ENCODE measurements around the gene SWSAP1. TPM values are rescaled to one million over a fixed set of nuclear protein-coding genes. Genes with fewer than 3 reads are reported as not detected.

Gene SWSAP1
- total and polyA plus RNA-seq, 2 experiments from 2014 or later: 2.1 to 7.5 TPM

GRCh38 chr19:11422163-11423065, 47.9 kb downstream of the SWSAP1 start:
- DNase-seq (ENCODE audit: low read depth in 1 of 2, low spot score in 1 of 2): peak; percentile 34 to 73
- no peak overlapping the region for H3K27ac ChIP-seq
- TF ChIP-seq CTCF (IDR thresholded peaks at IDR 0.05; ENCODE audit: low read depth, low read length): no peak
- no peaks in the 10 kb centered on the region for H3K9me3 ChIP-seq (ENCODE audit: low read depth)
- H3K36me3 ChIP-seq: no peaks in the 10 kb centered on the region
- H3K4me3 ChIP-seq: no peak overlapping the region
- peaks cover 47% of the 10 kb centered on the region for H3K27me3 ChIP-seq
- peaks cover 6% of the 10 kb centered on the region for H3K4me1 ChIP-seq (ENCODE audit: low read depth)

GRCh38 chr19:11423164-11423790, 48.8 kb downstream of the SWSAP1 start:
- no peak for DNase-seq (ENCODE audit: low read depth in 1 of 2, low spot score in 1 of 2)
- Histone ChIP-seq H3K9me3 (ENCODE audit: low read depth) (no peaks in the 10 kb centered on the region), H3K4me3 (no peak overlapping the region)

GRCh38 chr19:11423791-11424181, 49.3 kb downstream of the SWSAP1 start:
- no peak overlapping the region for H3K27ac ChIP-seq
- H3K4me3 ChIP-seq: no peak overlapping the region
- no peak for DNase-seq (ENCODE audit: low read depth in 1 of 2, low spot score in 1 of 2)
- no peak for TF ChIP-seq CTCF (IDR thresholded peaks at IDR 0.05; ENCODE audit: low read depth, low read length)
- no peaks in the 10 kb centered on the region for H3K36me3 ChIP-seq
- H3K4me1 ChIP-seq (ENCODE audit: low read depth): peaks cover 6% of the 10 kb centered on the region
- H3K27me3 ChIP-seq: peaks cover 47% of the 10 kb centered on the region
- H3K9me3 ChIP-seq (ENCODE audit: low read depth): no peaks in the 10 kb centered on the region

More at GRCh38 chr19:11423164-11423790, 48.8 kb downstream of the SWSAP1 start:
- Histone ChIP-seq H3K36me3 (no peaks in the 10 kb centered on the region), H3K27ac (no peak overlapping the region), H3K27me3 (peaks cover 47% of the 10 kb centered on the region), H3K4me1 (ENCODE audit: low read depth) (peaks cover 6% of the 10 kb centered on the region)
- no peak for TF ChIP-seq CTCF (IDR thresholded peaks at IDR 0.05; ENCODE audit: low read depth, low read length)

Other genes with a start within 250 kb of the SWSAP1 start
- gene SPC24, start 218.9 kb upstream of the SWSAP1 start, total RNA-seq: 15.8 and 127 TPM in 2 replicates
- gene SPC24, start 218.9 kb upstream of the SWSAP1 start, polyA plus RNA-seq: 7.1 and 25.8 TPM in 2 replicates
- gene KANK2, start 177.1 kb upstream of the SWSAP1 start, total RNA-seq: 73.0 and 106 TPM in 2 replicates
- gene KANK2, start 177.1 kb upstream of the SWSAP1 start, polyA plus RNA-seq: 38.9 and 43.9 TPM in 2 replicates
- 1.5 TPM in 1 of 2 replicates, not detected in the other for gene ANGPTL8, start 135.0 kb upstream of the SWSAP1 start, total RNA-seq
- gene ANGPTL8, start 135.0 kb upstream of the SWSAP1 start, polyA plus RNA-seq: 0.71 and 1.7 TPM in 2 replicates
- 9.1 and 75.6 TPM in 2 replicates for gene DOCK6, start 112.1 kb upstream of the SWSAP1 start, total RNA-seq
- gene DOCK6, start 112.1 kb upstream of the SWSAP1 start, polyA plus RNA-seq: 12.2 and 21.5 TPM in 2 replicates
- gene TSPAN16, start 78.5 kb upstream of the SWSAP1 start, total RNA-seq: not detected in 2 replicates
- gene TSPAN16, start 78.5 kb upstream of the SWSAP1 start, polyA plus RNA-seq: not detected in 2 replicates
- gene RAB3D, start 35.0 kb upstream of the SWSAP1 start, total RNA-seq: 14.6 and 19.1 TPM in 2 replicates
- gene RAB3D, start 35.0 kb upstream of the SWSAP1 start, polyA plus RNA-seq: 10.2 and 10.8 TPM in 2 replicates
- gene TMEM205, start 28.4 kb upstream of the SWSAP1 start, total RNA-seq: 137 and 250 TPM in 2 replicates
- gene TMEM205, start 28.4 kb upstream of the SWSAP1 start, polyA plus RNA-seq: 110 and 154 TPM in 2 replicates
- 3.8 and 9.3 TPM in 2 replicates for gene CCDC159, start 28.1 kb upstream of the SWSAP1 start, total RNA-seq
- gene CCDC159, start 28.1 kb upstream of the SWSAP1 start, polyA plus RNA-seq: 8.7 and 9.7 TPM in 2 replicates
- gene PLPPR2, start 19.2 kb upstream of the SWSAP1 start, total RNA-seq: 7.3 and 13.4 TPM in 2 replicates
- 14.9 and 15.6 TPM in 2 replicates for gene PLPPR2, start 19.2 kb upstream of the SWSAP1 start, polyA plus RNA-seq
- 47.1 and 53.7 TPM in 2 replicates for gene EPOR, start 9.6 kb downstream of the SWSAP1 start, total RNA-seq
- 46.8 and 54.0 TPM in 2 replicates for gene EPOR, start 9.6 kb downstream of the SWSAP1 start, polyA plus RNA-seq
- 29.2 and 52.1 TPM in 2 replicates for gene RGL3, start 44.6 kb downstream of the SWSAP1 start, total RNA-seq
- gene RGL3, start 44.6 kb downstream of the SWSAP1 start, polyA plus RNA-seq: 32.2 and 38.9 TPM in 2 replicates
- gene ODAD3, start 60.5 kb downstream of the SWSAP1 start, total RNA-seq: 3.8 and 3.9 TPM in 2 replicates
- 3.4 and 5.1 TPM in 2 replicates for gene ODAD3, start 60.5 kb downstream of the SWSAP1 start, polyA plus RNA-seq
- gene PRKCSH, start 61.0 kb downstream of the SWSAP1 start, total RNA-seq: 122 and 151 TPM in 2 replicates
- gene PRKCSH, start 61.0 kb downstream of the SWSAP1 start, polyA plus RNA-seq: 135 and 162 TPM in 2 replicates
- 0.09 and 0.18 TPM in 2 replicates for gene ELAVL3, start 106.4 kb downstream of the SWSAP1 start, total RNA-seq
- gene ELAVL3, start 106.4 kb downstream of the SWSAP1 start, polyA plus RNA-seq: 0.10 TPM in 1 of 2 replicates, not detected in the other
- gene ZNF653, start 131.2 kb downstream of the SWSAP1 start, total RNA-seq: 13.8 and 19.0 TPM in 2 replicates
- gene ZNF653, start 131.2 kb downstream of the SWSAP1 start, polyA plus RNA-seq: 10.6 and 14.4 TPM in 2 replicates
- gene ECSIT, start 154.5 kb downstream of the SWSAP1 start, total RNA-seq: 71.5 and 91.3 TPM in 2 replicates
- 56.6 and 64.0 TPM in 2 replicates for gene ECSIT, start 154.5 kb downstream of the SWSAP1 start, polyA plus RNA-seq
- gene CNN1, start 164.2 kb downstream of the SWSAP1 start, total RNA-seq: 288 and 520 TPM in 2 replicates
- gene CNN1, start 164.2 kb downstream of the SWSAP1 start, polyA plus RNA-seq: 219 and 388 TPM in 2 replicates
- 44.3 and 45.3 TPM in 2 replicates for gene ELOF1, start 184.6 kb downstream of the SWSAP1 start, total RNA-seq
- 80.2 and 98.6 TPM in 2 replicates for gene ELOF1, start 184.6 kb downstream of the SWSAP1 start, polyA plus RNA-seq
- 1.9 TPM in 1 of 2 replicates, not detected in the other for gene ACP5, start 203.0 kb downstream of the SWSAP1 start, total RNA-seq
- gene ACP5, start 203.0 kb downstream of the SWSAP1 start, polyA plus RNA-seq: 1.1 and 1.2 TPM in 2 replicates
- gene ZNF627, start 222.8 kb downstream of the SWSAP1 start, total RNA-seq: 19.9 and 23.0 TPM in 2 replicates
- gene ZNF627, start 222.8 kb downstream of the SWSAP1 start, polyA plus RNA-seq: 17.5 and 19.4 TPM in 2 replicates